ENCODE measurements around the gene KLF11. TPM values are rescaled to one million over a fixed set of nuclear protein-coding genes. Genes with fewer than 3 reads are reported as not detected.

Gene KLF11
- total and polyA plus RNA-seq, 9 of the 15 experiments (the other 6 are each of a cell fraction or from before 2014, with no cell fraction given): 2.1 to 13.4 (median 6.5) TPM

- TF ChIP-seq, protein P1, sequence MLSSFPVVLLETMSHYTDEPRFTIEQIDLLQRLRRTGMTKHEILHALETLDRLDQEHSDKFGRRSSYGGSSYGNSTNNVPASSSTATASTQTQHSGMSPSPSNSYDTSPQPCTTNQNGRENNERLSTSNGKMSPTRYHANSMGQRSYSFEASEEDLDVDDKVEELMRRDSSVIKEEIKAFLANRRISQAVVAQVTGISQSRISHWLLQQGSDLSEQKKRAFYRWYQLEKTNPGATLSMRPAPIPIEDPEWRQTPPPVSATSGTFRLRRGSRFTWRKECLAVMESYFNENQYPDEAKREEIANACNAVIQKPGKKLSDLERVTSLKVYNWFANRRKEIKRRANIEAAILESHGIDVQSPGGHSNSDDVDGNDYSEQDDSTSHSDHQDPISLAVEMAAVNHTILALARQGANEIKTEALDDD (IDR thresholded peaks at IDR 0.05): no peak
- TF ChIP-seq DDX20 (tag; IDR thresholded peaks at IDR 0.05; ENCODE audit: low read depth): no peak
- TF ChIP-seq, protein P2, sequence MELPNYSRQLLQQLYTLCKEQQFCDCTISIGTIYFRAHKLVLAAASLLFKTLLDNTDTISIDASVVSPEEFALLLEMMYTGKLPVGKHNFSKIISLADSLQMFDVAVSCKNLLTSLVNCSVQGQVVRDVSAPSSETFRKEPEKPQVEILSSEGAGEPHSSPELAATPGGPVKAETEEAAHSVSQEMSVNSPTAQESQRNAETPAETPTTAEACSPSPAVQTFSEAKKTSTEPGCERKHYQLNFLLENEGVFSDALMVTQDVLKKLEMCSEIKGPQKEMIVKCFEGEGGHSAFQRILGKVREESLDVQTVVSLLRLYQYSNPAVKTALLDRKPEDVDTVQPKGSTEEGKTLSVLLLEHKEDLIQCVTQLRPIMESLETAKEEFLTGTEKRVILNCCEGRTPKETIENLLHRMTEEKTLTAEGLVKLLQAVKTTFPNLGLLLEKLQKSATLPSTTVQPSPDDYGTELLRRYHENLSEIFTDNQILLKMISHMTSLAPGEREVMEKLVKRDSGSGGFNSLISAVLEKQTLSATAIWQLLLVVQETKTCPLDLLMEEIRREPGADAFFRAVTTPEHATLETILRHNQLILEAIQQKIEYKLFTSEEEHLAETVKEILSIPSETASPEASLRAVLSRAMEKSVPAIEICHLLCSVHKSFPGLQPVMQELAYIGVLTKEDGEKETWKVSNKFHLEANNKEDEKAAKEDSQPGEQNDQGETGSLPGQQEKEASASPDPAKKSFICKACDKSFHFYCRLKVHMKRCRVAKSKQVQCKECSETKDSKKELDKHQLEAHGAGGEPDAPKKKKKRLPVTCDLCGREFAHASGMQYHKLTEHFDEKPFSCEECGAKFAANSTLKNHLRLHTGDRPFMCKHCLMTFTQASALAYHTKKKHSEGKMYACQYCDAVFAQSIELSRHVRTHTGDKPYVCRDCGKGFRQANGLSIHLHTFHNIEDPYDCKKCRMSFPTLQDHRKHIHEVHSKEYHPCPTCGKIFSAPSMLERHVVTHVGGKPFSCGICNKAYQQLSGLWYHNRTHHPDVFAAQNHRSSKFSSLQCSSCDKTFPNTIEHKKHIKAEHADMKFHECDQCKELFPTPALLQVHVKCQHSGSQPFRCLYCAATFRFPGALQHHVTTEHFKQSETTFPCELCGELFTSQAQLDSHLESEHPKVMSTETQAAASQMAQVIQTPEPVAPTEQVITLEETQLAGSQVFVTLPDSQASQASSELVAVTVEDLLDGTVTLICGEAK (IDR thresholded peaks at IDR 0.05): no peak
- TF ChIP-seq, protein P2 (CRISPR knock-in tag; IDR thresholded peaks at IDR 0.05): no peak
Observed at GRCh38 chr2:10035053-10035422, 8.3 kb upstream of the KLF11 start (continued).
